Heart left ventricle (tissue), 16 donors: ENCODE measurements around the gene NPRL2. TPM values are rescaled to one million over a fixed set of nuclear protein-coding genes. Genes with fewer than 3 reads are reported as not detected.

ENCODE experiments used
- ATAC-seq, 4 donors: fragments of 200-7000 bp; cut with Tn5 transposase; one replicate each; pipeline ENCODE4 v1.9.1; 2020 to 2022; ENCODE audit warnings: moderate library complexity in 4 of 4, mild to moderate bottlenecking in 3 of 4, moderate number of reproducible peaks in 1 of 4
- DNase-seq, 5 donors: peaks; one replicate each; pipeline ENCODE4 v3.0.0-alpha.2; 2020
- H3K27ac ChIP-seq, 12 donors: fragments of 200-600 bp; sonication (generic) in 4 of 12; one replicate each; pipeline versions ENCODE4 v1.5.0 to v1.8.0; 2016 to 2022; ENCODE audit warnings: mild to moderate bottlenecking in 2 of 12
- H3K27me3 ChIP-seq, 9 donors: fragments of 200-600 bp; sonication (generic) in 2 of 9; one replicate each; pipeline versions ENCODE4 v1.5.1 to v1.8.0; 2016 to 2022; ENCODE audit warnings: mild to moderate bottlenecking in 3 of 9
- H3K36me3 ChIP-seq, 9 donors: fragments of 200-600 bp; sonication (generic) in 2 of 9; one replicate each; pipeline versions ENCODE4 v1.5.0 to v1.8.0; 2018 to 2022; ENCODE audit warnings: mild to moderate bottlenecking in 2 of 9
- H3K4me1 ChIP-seq, 12 donors: fragments of 200-600 bp; sonication (generic) in 4 of 12; one replicate each; pipeline versions ENCODE4 v1.5.0 to v1.8.0; 2016 to 2022; ENCODE audit warnings: mild to moderate bottlenecking in 3 of 12
- H3K4me3 ChIP-seq, 12 donors: fragments of 200-600 bp; sonication (generic) in 4 of 12; one replicate each; pipeline versions ENCODE4 v1.5.0 to v1.8.0; 2017 to 2022; ENCODE audit warnings: mild to moderate bottlenecking in 9 of 12, moderate library complexity in 4 of 12
- H3K9me3 ChIP-seq, 12 donors: fragments of 200-600 bp; sonication (generic) in 4 of 12; one replicate each; pipeline versions ENCODE4 v1.5.0 to v1.8.0; 2016 to 2022; ENCODE audit warnings: mild to moderate bottlenecking in 1 of 12
- POLR2A ChIP-seq, 2 donors: fragments of 450-650 bp; IDR thresholded peaks; one replicate each; pipeline ENCODE4 v1.6.1; 2017; ENCODE audit warnings: antibody characterized with exemption in 2 of 2, mild to moderate bottlenecking in 2 of 2, moderate library complexity in 2 of 2
- WGBS, 4 donors: extraction: QIAGEN DNeasy Blood & Tissue Kit in 2 of 4; methylation state at CpG; one replicate each; pipeline versions ENCODE4 v1.1.5 to v1.1.7; 2013 to 2018; 5-methylcytosine and 5-hydroxymethylcytosine counted together
- intact Hi-C, 10 donors: fragments of 100-400 bp; cut with DNase I; formaldehyde crosslinking; loops; one replicate each; pipeline versions ENCODE4 v1.11.1 to v1.14.2; 2022
- polyA plus RNA-seq, 2 donors: library from polyadenylated mRNA; stranded (reverse); fragments of 200-250 nt; gene quantifications; one replicate each; pipeline ENCODE4 v1.2.3, GENCODE V29; 2013
- total RNA-seq, 9 donors: library from RNA; depleted of rRNA in 2 of 9; stranded (reverse); fragments of >200 nt in 2 of 9; fragmentation: NEBNext Ultra II Directional in 3 of 9; extraction: Animal tissue kit (Norgen Biotek cat#: 25700) in 3 of 9; gene quantifications; one replicate each; pipeline versions ENCODE4 v1.1.0 to v1.2.4, GENCODE V29; 2016 to 2023
- TF ChIP-seq, protein P1 (sequence below), 12 donors: fragments of 200-600 bp; sonication (generic) in 4 of 12; IDR thresholded peaks; one replicate each; pipeline versions ENCODE4 v1.5.0 to v1.8.0; 2018 to 2022; ENCODE audit warnings: antibody characterized with exemption in 12 of 12, mild to moderate bottlenecking in 5 of 12
- donor health status: ischemic (EF 13 %, LVEDD 7.1; RV severe dilation, severe dysfunction).
- donor health status: healthy with polysubstance abuse.
- donor health status: DM: no; HTN: yes; CAD: no.
- donor health status: DM: no; HTN: no; CAD: no.
- donor health status: ischemic (EF 25% LVEDD 6.9; RV normal size, moderate dysfunction).
- donor health status: ischemic (EF 25% LVEDD 5.7; RV mildly dilated, moderate dysfunction).
- donor health status: healthy.
- donor health status: DM: yes; HTN: yes; CAD: no.
- donor health status: ischemic (EF 35%, LVEDD 5.7; RV mildly dilated, moderate dysfunction).
- donor health status: nonischemic (EF 11% LVEDD 7.7; RV severe dilation, severe dysfunction).
- donor health status: DM: yes; HTN: yes; CAD: no.
- donor health status: PGD.
- donor health status: ischemic (EF 29% LVEDD 5.4; RV normal size, mild dysfunction).
- donor health status: nonischemic (EF 23%, LVEDD 6.1; RV moderate dilation, normal function).

Gene NPRL2
- total and polyA plus RNA-seq, 11 donors: 12.0 to 19.0 (median 15.3) TPM

DNA sequence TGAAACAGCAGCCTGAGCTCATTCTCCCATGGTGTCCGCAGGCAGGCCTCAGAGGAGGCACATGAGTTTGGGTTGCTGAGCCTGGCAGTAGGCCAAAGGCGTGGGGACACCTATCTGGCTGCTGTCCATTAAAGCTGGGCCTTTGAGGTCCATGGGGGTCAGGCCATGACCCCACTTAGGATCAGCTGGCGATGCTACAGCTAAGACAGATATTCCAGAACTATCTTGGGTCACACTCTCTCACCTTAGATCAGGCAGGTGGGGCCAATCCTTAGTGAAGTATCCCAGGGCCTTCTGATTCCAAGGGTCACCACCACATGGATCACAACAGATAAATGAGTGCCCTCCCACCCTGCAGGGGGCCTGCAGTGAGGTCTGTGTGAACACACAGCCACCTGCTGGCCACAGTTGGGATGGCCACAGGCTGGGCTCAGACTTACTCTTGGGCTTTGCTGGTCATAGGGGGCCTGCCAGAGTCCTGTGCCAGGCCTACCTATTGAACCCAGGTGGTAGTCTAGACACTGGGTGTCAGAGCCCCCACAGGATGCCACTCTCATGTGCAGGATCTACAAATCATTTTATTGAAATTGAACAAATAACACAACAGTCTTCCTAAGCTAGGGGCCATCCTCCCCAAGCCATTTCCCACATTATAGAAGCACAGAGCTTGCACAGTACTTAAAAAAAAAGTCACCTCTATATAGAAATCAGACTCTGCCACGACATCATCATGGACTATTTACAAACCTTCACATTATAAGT is 26.0 kb downstream of the NPRL2 start:
- Histone ChIP-seq H3K9me3 (no peaks in the 10 kb centered on the region), H3K27ac (peak overlapping the region; percentile 93 to 99 (median 98)), H3K4me1 (peaks cover 5 to 72% (median 52%) of the 10 kb centered on the region in 12 donors), H3K27me3 (no peaks in the 10 kb centered on the region), H3K4me3 (peak overlapping the region in 4 of 12 donors; percentile 4 to 10 (median 6)), H3K36me3 (peaks cover 0 to 30% (median 23%) of the 10 kb centered on the region in 9 donors)
- 8 to 47% (median 32%) methylated on average over 3 to 4 of the region's 4 CpGs for WGBS, 4 donors
- ATAC-seq: peak; percentile 4 to 20 (median 8)
- TF ChIP-seq, protein P1, sequence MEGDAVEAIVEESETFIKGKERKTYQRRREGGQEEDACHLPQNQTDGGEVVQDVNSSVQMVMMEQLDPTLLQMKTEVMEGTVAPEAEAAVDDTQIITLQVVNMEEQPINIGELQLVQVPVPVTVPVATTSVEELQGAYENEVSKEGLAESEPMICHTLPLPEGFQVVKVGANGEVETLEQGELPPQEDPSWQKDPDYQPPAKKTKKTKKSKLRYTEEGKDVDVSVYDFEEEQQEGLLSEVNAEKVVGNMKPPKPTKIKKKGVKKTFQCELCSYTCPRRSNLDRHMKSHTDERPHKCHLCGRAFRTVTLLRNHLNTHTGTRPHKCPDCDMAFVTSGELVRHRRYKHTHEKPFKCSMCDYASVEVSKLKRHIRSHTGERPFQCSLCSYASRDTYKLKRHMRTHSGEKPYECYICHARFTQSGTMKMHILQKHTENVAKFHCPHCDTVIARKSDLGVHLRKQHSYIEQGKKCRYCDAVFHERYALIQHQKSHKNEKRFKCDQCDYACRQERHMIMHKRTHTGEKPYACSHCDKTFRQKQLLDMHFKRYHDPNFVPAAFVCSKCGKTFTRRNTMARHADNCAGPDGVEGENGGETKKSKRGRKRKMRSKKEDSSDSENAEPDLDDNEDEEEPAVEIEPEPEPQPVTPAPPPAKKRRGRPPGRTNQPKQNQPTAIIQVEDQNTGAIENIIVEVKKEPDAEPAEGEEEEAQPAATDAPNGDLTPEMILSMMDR (IDR thresholded peaks at IDR 0.05): peak; percentile 76 to 92 (median 86)
- no peak for TF ChIP-seq POLR2A (IDR thresholded peaks at IDR 0.05)
- peak; percentile 70 to 87 (median 80) for DNase-seq
- intact Hi-C loops: loop anchor here in 9 of 10 donors (1.0 to 10.0 kb wide), 9 partner anchors 32 to 132 kb away; partner anchors contain the start of genes GNAI2 (in 3 of the 9), LSMEM2 (in 2 of the 9), GNAT1 (in 1 of the 9) and IFRD2 (in 1 of the 9)

DNA sequence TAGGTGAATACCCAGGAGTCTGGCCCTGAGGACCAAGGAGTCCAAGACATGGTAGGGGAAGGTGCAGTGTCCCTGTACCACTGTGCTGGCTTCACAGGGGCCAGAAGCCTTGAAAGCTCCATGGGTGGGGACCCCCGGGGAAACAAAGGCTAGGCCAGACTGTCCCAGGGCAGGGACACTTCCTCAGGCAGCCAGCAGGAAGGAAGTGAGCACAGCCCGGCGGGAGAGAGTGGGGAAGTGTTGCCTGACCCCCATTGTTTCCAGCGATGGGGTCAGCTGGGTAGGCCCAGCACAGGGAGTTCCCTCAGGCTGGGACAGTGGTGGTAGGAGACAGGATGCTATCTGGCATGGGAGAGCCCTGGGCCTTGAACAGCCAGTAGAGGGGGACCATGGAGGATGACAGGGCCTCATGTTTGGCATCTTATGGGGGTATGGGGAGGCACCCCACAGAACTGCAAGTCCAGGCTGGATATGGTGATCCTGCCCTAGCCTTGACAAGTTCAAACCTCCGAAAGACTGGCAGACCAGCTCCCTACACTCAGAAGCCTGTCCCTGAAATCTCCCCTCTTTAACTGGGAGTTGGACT is 26.9 kb downstream of the NPRL2 start:
- Histone ChIP-seq H3K27ac (peak overlapping the region; percentile 93 to 99 (median 98)), H3K4me1 (peaks cover 5 to 80% (median 57%) of the 10 kb centered on the region in 12 donors), H3K9me3 (no peaks in the 10 kb centered on the region), H3K4me3 (peak overlapping the region in 10 of 12 donors; percentile 27 to 97 (median 90)), H3K27me3 (no peaks in the 10 kb centered on the region), H3K36me3 (peaks cover 0 to 33% (median 26%) of the 10 kb centered on the region in 9 donors)
- TF ChIP-seq, protein P1 (IDR thresholded peaks at IDR 0.05): peak in 4 of 12 donors; percentile 6 to 17 (median 10)
- TF ChIP-seq POLR2A (IDR thresholded peaks at IDR 0.05): no peak
- ATAC-seq (peak; percentile 6 to 62 (median 32)), DNase-seq (peak; percentile 82 to 89 (median 84))
- 40 to 56% (median 43%) methylated on average over 4 to 5 of the region's 5 CpGs for WGBS, 4 donors
- intact Hi-C loops: loop anchor here in 9 of 10 donors (1.0 to 10.0 kb wide), 9 partner anchors 20 to 131 kb away; partner anchors contain the start of genes GNAI2 (in 3 of the 9), LSMEM2 (in 2 of the 9), GNAT1 (in 1 of the 9) and HYAL1 (in 1 of the 9)

DNA sequence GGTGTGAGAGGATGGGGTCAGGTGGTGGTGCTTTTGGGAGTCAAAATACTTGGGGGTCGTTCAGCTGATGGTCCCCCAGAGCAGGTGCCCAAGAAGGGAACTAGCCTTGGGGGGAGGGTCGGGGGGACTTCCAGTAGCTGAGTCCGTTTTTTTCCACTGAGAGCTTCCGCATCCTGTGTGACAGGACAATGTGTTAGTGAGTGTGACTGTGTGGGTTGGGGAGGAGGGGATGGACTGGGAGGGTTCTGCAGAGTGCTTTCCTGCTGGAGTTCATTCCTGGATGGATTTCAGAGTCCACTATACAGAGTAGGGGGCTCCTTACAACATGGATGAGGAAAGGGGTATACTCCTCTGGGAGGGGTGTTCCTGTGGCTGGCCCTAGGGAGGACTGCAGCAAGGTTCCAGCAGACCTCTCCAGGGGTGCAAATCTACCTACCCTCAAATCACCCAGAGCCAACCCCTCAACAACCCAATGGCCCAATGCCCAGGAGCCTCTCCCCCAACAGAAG is 27.4 kb downstream of the NPRL2 start:
- ATAC-seq: peak; percentile 1 to 52 (median 13)
- TF ChIP-seq POLR2A (IDR thresholded peaks at IDR 0.05): no peak
- TF ChIP-seq, protein P1 (IDR thresholded peaks at IDR 0.05): no peak
- intact Hi-C loops: loop anchor here in 7 of 10 donors (1.0 to 10.0 kb wide), 7 partner anchors 20 to 131 kb away; partner anchors contain the start of genes GNAI2 (in 3 of the 7), LSMEM2 (in 2 of the 7), GNAT1 (in 1 of the 7) and HYAL1 (in 1 of the 7)
- DNase-seq: peak in 4 of 5 donors; percentile 57 to 79 (median 76)
- Histone ChIP-seq H3K4me1 (peaks cover 5 to 80% (median 58%) of the 10 kb centered on the region in 12 donors), H3K36me3 (peaks cover 0 to 39% (median 32%) of the 10 kb centered on the region in 9 donors), H3K27me3 (no peaks in the 10 kb centered on the region), H3K9me3 (no peaks in the 10 kb centered on the region), H3K4me3 (peak overlapping the region in 10 of 12 donors; percentile 70 to 97 (median 90)), H3K27ac (peak overlapping the region; percentile 93 to 99 (median 98))
- WGBS, 4 donors: 36 to 48% (median 39%) methylated on average over 4 of the region's 4 CpGs
